Measurements from ENCODE around the gene CENATAC. TPM values are rescaled to one million over a fixed set of nuclear protein-coding genes. Genes with fewer than 3 reads are reported as not detected.
"Not testable (repeated sequence)": the region's sequence is repeated elsewhere in the genome, so short reads cannot be mapped to it uniquely, and the experiment has no call there.

Gene CENATAC
- total RNA-seq, 2 experiments from 2014 or later = 34.6 to 35.0 TPM

DNA sequence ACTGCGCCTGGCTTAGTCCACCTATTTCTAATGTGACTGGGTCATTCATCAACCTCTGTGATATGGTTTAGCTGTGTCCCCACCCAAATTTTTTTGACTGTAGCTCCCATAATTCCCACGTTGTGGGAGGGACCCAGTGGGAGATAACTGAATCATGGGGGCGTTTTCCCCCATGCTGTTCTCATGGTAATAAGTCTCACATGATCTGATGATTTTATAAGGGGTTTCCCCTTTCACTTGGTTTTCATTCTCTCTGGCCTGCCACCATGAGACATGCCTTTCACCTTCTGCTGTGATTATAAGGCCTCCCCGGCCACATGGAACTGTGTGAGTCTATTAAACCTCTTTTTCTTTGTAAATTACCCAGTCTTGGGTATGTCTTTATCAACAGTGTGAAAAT, 8.7 kb downstream of the CENATAC start:
- peaks cover 56% of the 10 kb centered on the region for H3K36me3 Mint-ChIP-seq (ENCODE audit: low read depth)
- peaks cover 10% of the 10 kb centered on the region for H3K4me1 Mint-ChIP-seq
- no peak for DNase-seq
- ChIA-PET CTCF (interaction anchor here (0.7 kb wide), 1 partner anchor 12 kb away, joined by 4 read pairs; no protein-coding TSS in a partner anchor), POLR2A (no interaction called here)
- no peaks in the 10 kb centered on the region for H3K27me3 Mint-ChIP-seq
- H3K9me3 Mint-ChIP-seq = no peaks in the 10 kb centered on the region
- H3K4me3 Mint-ChIP-seq = no peak overlapping the region
- no peak overlapping the region for H3K27ac Mint-ChIP-seq

DNA sequence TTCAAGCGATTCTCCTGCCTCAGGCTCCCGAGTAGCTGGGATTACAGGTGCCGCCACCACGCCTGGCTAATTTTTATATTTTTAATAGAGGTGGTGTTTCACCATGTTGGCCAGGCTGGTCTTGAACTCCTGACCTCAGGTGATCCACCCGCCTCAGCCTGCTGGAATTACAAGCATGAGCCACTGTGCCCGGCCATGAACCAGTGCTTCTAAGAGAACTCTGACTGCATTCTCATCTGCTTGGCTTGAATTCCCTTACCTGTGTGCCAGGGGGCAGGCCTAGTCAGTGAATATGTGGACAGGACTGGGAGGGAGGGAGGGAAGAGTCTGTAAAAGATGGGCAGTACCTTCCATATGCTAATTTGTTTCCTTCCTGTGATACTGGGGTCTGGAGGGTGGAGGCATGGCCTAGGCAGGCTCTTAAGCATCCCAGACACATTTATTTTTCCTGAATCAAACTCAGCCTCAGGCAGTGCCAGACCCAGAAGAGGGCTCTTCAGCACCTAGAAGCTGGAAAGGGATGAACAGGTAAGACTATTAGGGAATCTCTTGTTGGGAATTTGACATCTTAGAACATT, 13.6 kb downstream of the CENATAC start:
- DNase-seq = no peak
- POLR2A ChIA-PET = interaction anchor here (12.8 kb wide), 1 partner anchor 13 kb away, joined by 150 read pairs; the partner anchor contains the start of gene CENATAC
- Mint-ChIP-seq H3K9me3 (no peaks in the 10 kb centered on the region), H3K27ac (no peak overlapping the region), H3K4me3 (no peak overlapping the region), H3K36me3 (ENCODE audit: low read depth) (peaks cover 75% of the 10 kb centered on the region), H3K27me3 (no peaks in the 10 kb centered on the region), H3K4me1 (peaks cover 31% of the 10 kb centered on the region)
- CTCF ChIA-PET = no interaction called here

DNA sequence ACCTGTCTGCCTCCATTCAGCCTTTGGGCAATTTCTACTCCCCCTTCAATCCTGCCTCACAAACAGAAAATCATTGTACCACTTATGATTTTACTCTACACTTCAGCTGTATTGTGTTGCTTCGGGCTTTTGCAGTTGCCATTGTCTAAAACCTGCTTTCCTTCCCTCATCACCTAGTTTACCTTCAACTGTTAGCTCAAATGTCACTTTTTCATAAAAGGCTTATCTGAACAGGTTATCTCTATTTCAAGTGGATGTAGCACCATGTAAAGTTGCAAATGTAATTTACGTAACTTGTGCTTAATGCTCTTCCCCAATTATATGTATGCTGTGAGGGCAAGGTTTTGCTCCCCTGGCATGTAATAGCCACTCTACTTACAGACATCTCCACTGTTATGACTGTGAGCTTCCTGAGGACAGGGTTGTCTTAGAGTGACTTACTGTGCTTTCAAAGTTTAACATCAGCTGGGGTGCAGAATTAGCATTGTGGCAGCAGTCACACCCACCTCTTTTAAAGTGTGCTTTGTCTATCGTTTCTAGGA, 14.8 kb downstream of the CENATAC start:
- no peaks in the 10 kb centered on the region for H3K9me3 Mint-ChIP-seq
- peaks cover 33% of the 10 kb centered on the region for H3K4me1 Mint-ChIP-seq
- DNase-seq = no peak
- ChIA-PET CTCF (no interaction called here), POLR2A (interaction anchor here (1.0 to 12.8 kb wide), 3 partner anchors 14 to 83 kb away, joined by 3 to 150 read pairs (median 4); partner anchors contain the start of gene CENATAC)
- no peaks in the 10 kb centered on the region for H3K27me3 Mint-ChIP-seq
- H3K36me3 Mint-ChIP-seq (ENCODE audit: low read depth) = peaks cover 76% of the 10 kb centered on the region
- peak overlapping the region; percentile 19 for H3K27ac Mint-ChIP-seq
- no peak overlapping the region for H3K4me3 Mint-ChIP-seq

DNA sequence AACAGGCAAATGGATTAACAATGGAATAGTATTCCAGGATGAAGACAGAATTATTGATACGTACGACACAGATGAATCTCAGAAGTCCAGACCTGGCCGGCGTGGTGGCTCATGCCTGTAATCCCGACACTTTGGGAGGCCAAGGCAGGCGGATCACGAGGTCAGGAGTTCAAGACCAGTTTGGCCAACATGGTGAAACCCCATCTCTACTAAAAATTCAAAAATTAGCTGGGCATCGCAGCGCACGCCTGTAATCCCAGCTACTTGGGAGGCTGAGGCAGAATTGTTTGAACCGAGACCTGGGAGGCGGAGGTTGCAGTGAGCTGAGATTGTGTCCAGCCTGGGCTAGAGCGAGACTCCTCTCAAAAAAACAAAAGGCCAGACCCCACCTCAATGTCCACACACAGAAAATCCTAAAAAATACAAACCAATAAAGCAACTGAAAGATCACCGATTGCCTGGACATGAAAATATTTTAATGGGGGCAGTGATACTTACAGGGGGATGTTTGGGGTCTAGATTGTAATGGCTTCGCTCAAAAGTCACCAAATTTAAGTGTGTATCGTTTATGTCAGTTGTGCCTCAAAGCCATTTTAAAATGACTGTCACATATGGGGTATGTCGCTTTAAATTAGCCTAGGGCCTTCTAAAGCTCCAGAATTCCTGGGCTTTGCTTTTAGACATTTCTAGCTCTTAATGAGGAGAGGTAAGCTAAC, 16.4 kb downstream of the CENATAC start:
- no peaks in the 10 kb centered on the region for H3K9me3 Mint-ChIP-seq
- H3K4me3 Mint-ChIP-seq = no peak overlapping the region
- ChIA-PET POLR2A (interaction anchor here (0.9 to 12.8 kb wide), 4 partner anchors 9 to 16 kb away, joined by 3 to 150 read pairs (median 4); partner anchors contain the start of gene CENATAC), CTCF (interaction anchor here (1.1 to 1.2 kb wide), 2 partner anchors 17 to 42 kb away, joined by 3 read pairs; no protein-coding TSS in a partner anchor)
- H3K27ac Mint-ChIP-seq = no peak overlapping the region
- DNase-seq = no peak
- peaks cover 35% of the 10 kb centered on the region for H3K4me1 Mint-ChIP-seq
- H3K27me3 Mint-ChIP-seq = no peaks in the 10 kb centered on the region
- peaks cover 78% of the 10 kb centered on the region for H3K36me3 Mint-ChIP-seq (ENCODE audit: low read depth)

DNA sequence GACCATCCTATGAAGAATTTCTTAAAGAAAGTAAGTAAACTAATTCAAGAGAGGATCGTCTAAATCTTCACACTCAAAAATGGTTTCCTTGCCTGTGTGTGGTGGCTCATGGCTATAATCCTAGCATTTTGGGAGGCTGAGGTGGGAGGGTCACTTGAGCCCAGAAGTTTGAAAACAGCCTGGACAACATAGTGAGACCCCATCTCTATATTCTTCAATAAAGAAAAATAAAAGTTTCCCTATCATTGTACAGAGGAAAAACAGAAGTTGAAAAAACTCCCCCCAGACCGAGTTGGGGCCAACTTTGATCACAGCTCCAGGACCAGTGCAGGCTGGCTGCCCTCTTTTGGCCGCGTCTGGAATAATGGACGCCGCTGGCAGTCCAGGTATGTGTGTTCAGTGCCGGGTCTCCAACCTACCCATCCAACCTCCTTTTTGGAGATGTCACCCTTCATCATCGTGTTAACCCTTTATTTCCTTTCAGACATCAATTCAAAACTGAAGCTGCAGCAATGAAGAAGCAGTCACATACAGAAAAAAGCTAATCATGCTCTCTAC, 17.2 kb downstream of the CENATAC start:
- H3K4me3 Mint-ChIP-seq = no peak overlapping the region

DNA sequence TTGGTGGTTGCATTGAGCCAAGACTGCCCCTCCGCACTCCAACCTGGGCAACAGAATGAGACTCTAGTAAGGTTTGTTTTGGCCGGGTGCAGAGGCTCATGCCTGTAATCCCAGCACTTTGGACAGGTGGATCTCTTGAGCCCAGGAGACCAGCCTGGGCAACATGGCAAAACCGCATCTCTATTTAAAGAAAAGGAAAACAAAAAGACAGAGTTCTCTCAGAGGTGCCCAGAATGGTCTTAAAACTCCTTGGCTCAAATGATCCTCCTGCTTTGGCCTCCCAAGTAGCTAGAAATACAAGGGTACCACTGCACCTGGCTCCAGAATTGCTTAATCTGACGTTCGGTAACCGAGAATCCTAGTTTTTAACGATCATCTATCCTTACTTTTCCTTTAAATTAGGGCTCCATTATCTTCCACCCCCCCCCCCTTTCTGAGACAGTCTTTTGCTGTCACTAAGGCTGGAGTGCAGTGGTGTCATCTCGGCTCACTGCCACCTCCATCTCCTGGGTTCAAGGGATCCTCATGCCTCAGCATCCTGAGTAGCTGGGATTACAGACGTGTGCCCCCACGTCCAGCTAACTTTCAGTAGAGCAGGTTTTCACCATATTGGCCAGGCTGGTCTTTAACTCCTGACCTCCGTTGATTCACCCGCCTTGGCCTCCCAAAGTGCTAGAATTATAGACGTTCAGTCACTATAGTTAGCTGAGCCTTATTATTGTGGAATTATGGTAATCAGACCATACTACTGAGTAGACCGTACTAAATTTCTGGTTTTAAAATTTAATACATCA, 18.5 kb downstream of the CENATAC start:
- CTCF ChIA-PET = interaction anchor here (0.9 kb wide), 1 partner anchor 15 kb away, joined by 4 read pairs; no protein-coding TSS in a partner anchor
- H3K27ac Mint-ChIP-seq = no peak overlapping the region
- no peaks in the 10 kb centered on the region for H3K27me3 Mint-ChIP-seq
- no peak for DNase-seq
- peaks cover 52% of the 10 kb centered on the region for H3K4me1 Mint-ChIP-seq
- no peaks in the 10 kb centered on the region for H3K9me3 Mint-ChIP-seq
- POLR2A ChIA-PET = interaction anchor here (0.9 to 12.8 kb wide), 6 partner anchors 13 to 225 kb away, joined by 3 to 150 read pairs (median 4); partner anchors contain the start of genes CENATAC and SLC37A4
- H3K36me3 Mint-ChIP-seq (ENCODE audit: low read depth) = peaks cover 77% of the 10 kb centered on the region
- peak overlapping the region; percentile 90 for H3K4me3 Mint-ChIP-seq

More for the DNA sequence above, 17.2 kb downstream of the CENATAC start:
- ChIA-PET CTCF (interaction anchor here (0.7 to 1.2 kb wide), 3 partner anchors 15 to 41 kb away, joined by 3 to 4 read pairs (median 3); no protein-coding TSS in a partner anchor), POLR2A (interaction anchor here (0.8 to 12.8 kb wide), 6 partner anchors 10 to 77 kb away, joined by 3 to 150 read pairs (median 5); partner anchors contain the start of genes CENATAC and SLC37A4)
- H3K27me3 Mint-ChIP-seq = no peaks in the 10 kb centered on the region
- DNase-seq = no peak
- peak overlapping the region; percentile 3 for H3K27ac Mint-ChIP-seq
- peaks cover 40% of the 10 kb centered on the region for H3K4me1 Mint-ChIP-seq
- peaks cover 78% of the 10 kb centered on the region for H3K36me3 Mint-ChIP-seq (ENCODE audit: low read depth)
- H3K9me3 Mint-ChIP-seq = no peaks in the 10 kb centered on the region

DNA sequence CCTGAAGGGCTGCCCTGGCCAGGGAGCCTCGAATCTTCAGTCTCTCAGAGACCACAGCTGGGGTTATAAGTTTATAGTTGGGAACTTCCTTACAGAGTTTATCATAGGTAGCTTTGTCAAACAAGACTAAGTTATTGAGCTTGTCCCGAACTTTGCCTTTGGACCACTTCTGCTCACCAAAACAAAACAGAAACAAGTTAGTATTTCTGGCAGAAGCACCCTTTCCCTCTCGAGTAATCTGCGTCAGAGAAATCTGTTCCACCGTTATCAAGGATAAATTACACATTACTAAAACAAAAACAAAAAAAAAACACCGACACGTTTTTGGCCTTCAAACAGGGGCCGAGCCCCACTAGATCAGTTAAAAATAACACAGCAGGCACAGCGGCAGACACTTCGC, 19.4 kb downstream of the CENATAC start:
- Mint-ChIP-seq H3K4me1 (peaks cover 57% of the 10 kb centered on the region), H3K4me3 (peak overlapping the region; percentile 90), H3K36me3 (ENCODE audit: low read depth) (peaks cover 79% of the 10 kb centered on the region), H3K27ac (peak overlapping the region; percentile 100)
- not testable (repeated sequence) for H3K9me3 Mint-ChIP-seq, DNase-seq, H3K27me3 Mint-ChIP-seq
- ChIA-PET CTCF (interaction anchor here (0.9 to 3.2 kb wide), 2 partner anchors 14 to 38 kb away, joined by 4 to 21 read pairs; partner anchors contain the start of gene HYOU1), POLR2A (interaction anchor here (1.0 to 12.8 kb wide), 7 partner anchors 12 to 226 kb away, joined by 3 to 150 read pairs (median 26); partner anchors contain the start of genes CENATAC, SLC37A4 and VPS11)

DNA sequence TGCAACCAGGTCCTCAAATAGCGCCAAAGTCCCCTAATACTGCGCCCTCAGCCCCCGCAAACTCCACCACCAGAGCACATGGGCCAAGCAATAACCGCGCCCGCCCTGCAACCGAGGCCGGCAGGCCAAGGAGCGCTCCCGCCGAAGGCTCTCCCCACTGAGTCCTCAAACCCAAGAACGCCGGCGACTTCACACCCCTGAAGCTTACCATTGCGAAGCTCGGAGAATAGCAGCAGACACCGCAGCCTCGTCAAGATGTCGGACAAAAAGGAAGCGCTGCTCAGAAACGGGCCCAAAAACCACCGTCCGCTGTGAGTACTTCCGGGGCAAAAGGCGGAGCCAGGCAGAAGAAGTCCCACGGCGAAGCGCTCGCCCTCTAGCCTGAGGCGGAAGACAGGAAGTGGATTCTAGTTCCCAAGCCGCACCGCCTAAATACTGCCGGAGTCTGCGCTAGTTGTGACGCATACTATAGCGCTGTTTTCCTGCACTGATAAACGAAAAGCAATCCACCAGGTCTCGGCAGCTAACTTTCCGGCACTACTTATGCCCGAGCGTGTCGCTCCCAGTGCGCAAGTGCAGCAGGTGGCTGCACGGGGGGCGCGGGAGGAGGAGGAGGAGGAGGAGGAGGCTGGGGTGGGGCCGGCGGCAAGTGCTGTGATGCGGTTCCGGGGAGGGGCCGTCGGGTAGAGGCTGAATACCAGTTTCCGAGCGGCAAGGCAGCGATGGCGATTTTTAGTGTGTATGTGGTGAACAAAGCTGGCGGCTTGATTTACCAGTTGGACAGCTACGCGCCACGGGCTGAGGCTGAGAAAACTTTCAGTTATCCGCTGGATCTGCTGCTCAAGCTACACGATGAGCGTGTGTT, 20.4 kb downstream of the CENATAC start, which contains the start of the genes RPS25 and TRAPPC4:
RPS25 (minus strand) TSS at position 270 of the 865 bp plus-strand sequence; CDS start at position 211, 59 bp downstream.
TRAPPC4 (plus strand) TSS at position 693 of the 865 bp plus-strand sequence; CDS start at position 723, 30 bp downstream.
- Mint-ChIP-seq H3K4me1 (peaks cover 56% of the 10 kb centered on the region), H3K9me3 (no peaks in the 10 kb centered on the region), H3K27ac (peak within 1 kb of the TSS; percentile 100), H3K4me3 (peak within 1 kb of the TSS; percentile 90), H3K36me3 (ENCODE audit: low read depth) (peaks cover 78% of the 10 kb centered on the region), H3K27me3 (no peaks in the 10 kb centered on the region)
- ChIA-PET CTCF (interaction anchor here (1.1 to 3.2 kb wide), 7 partner anchors 12 to 320 kb away, joined by 3 to 29 read pairs (median 7); partner anchors contain the start of genes CENATAC, HYOU1, SLC37A4 and VPS11), POLR2A (interaction anchor here (0.8 to 12.8 kb wide), 27 partner anchors 11 to 446 kb away, joined by 3 to 150 read pairs (median 4); partner anchors contain the start of genes ARCN1, C2CD2L, CENATAC and DDX6)
- DNase-seq = peak; percentile 96

DNA sequence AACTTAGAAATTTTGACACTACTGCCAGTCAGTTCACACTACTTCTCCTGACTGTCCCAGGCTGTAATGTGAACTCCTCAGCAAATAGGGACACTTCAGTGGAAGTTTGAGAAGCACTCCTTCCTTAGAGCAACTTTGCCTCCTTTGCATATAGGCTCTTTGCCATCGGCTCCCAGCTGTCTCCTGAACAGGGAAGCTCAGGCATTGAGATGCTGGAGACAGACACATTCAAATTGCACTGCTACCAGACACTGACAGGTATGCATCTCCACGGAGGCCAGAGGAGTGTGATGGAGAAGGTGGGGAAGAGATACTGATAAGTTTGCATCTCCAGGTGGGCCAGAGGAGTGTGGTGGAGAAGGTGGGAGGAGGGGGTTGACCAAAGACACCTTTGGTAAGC, 22.1 kb downstream of the CENATAC start:
- no peaks in the 10 kb centered on the region for H3K9me3 Mint-ChIP-seq
- H3K27me3 Mint-ChIP-seq = no peaks in the 10 kb centered on the region
- H3K4me1 Mint-ChIP-seq = peaks cover 64% of the 10 kb centered on the region
- no peak for DNase-seq
- H3K4me3 Mint-ChIP-seq = peak overlapping the region; percentile 90
- H3K27ac Mint-ChIP-seq = peak overlapping the region; percentile 100
- ChIA-PET POLR2A (interaction anchor here (1.6 to 12.8 kb wide), 10 partner anchors 9 to 87 kb away, joined by 4 to 150 read pairs (median 24); partner anchors contain the start of genes C2CD2L, CENATAC, DPAGT1 and HYOU1), CTCF (interaction anchor here (1.3 to 3.2 kb wide), 6 partner anchors 11 to 318 kb away, joined by 3 to 29 read pairs (median 6); partner anchors contain the start of genes CENATAC, HYOU1 and SLC37A4)
- H3K36me3 Mint-ChIP-seq (ENCODE audit: low read depth) = peaks cover 79% of the 10 kb centered on the region

DNA sequence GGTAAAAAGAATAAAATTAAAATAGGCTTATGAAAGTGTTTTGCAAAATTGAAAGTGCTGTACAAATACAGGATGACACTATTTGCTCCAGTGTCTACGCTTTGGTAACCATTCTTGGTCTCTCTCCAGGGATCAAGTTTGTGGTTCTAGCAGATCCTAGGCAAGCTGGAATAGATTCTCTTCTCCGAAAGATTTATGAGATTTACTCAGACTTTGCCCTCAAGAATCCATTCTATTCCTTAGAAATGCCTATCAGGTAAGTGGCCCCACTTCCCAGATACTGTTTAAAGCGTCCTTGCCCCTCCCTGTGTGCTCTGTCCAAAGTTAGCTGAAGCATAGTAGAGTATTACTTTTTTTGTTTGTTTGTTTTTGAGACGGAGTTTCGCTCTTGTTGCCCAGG, 23.7 kb downstream of the CENATAC start:
- Mint-ChIP-seq H3K9me3 (no peaks in the 10 kb centered on the region), H3K4me1 (peaks cover 56% of the 10 kb centered on the region), H3K4me3 (no peak overlapping the region), H3K27me3 (no peaks in the 10 kb centered on the region), H3K36me3 (ENCODE audit: low read depth) (peaks cover 72% of the 10 kb centered on the region), H3K27ac (peak overlapping the region; percentile 53)
- ChIA-PET CTCF (interaction anchor here (0.5 to 3.1 kb wide), 2 partner anchors 9 to 170 kb away, joined by 3 to 12 read pairs; partner anchors contain the start of gene SLC37A4), POLR2A (interaction anchor here (1.7 kb wide), 1 partner anchor 9 kb away, joined by 7 read pairs; the partner anchor contains the start of gene SLC37A4)
- no peak for DNase-seq

All from activated CD4-positive, alpha-beta memory T cell treated with anti-CD3 and anti-CD28 coated beads, Interleukin-2, amount 10 ng/mL, durations not matched to agents 7 days and 5 days (primary cell).